Type B pancreatic cell (in vitro differentiated cells): Measurements from ENCODE around the gene DTWD1. TPM values are rescaled to one million over a fixed set of nuclear protein-coding genes. Genes with fewer than 3 reads are reported as not detected.
"Not testable (repeated sequence)": the region's sequence is repeated elsewhere in the genome, so short reads cannot be mapped to it uniquely, and the experiment has no call there.

Experiments
- DNase-seq: peaks from one replicate; pipeline ENCODE4 v3.0.0; 2021; ENCODE audit warnings: mixed read lengths; ENCODE audit not compliant: unreplicated experiment; ENCODE audit errors: extremely low spot score
- H3K27ac Mint-ChIP-seq: 2 replicates; pipeline ENCODE4 v1.8.0; 2021; ENCODE audit warnings: mild to moderate bottlenecking, mixed read lengths
- H3K27me3 Mint-ChIP-seq: 2 replicates; pipeline ENCODE4 v1.8.0; 2021; ENCODE audit warnings: mixed read lengths
- H3K36me3 Mint-ChIP-seq: 2 replicates; pipeline ENCODE4 v1.8.0; 2021; ENCODE audit warnings: mixed read lengths
- H3K4me1 Mint-ChIP-seq: one replicate; pipeline ENCODE4 v1.8.0; 2021; ENCODE audit warnings: mixed read lengths; ENCODE audit not compliant: unreplicated experiment
- H3K4me3 Mint-ChIP-seq: 2 replicates; pipeline ENCODE4 v1.8.0; 2021; ENCODE audit warnings: mild to moderate bottlenecking, mixed read lengths
- H3K9me3 Mint-ChIP-seq: 2 replicates; pipeline ENCODE4 v1.8.0; 2021; ENCODE audit warnings: mixed read lengths
- total RNA-seq: library from RNA; stranded (reverse); gene quantifications from 2 replicates; pipeline ENCODE4 v1.2.1, GENCODE V29; 2021; ENCODE audit warnings: low replicate concordance
- TF ChIP-seq, protein P1 (sequence below): fragments of 200-600 bp; sonication (generic); conservative IDR thresholded peaks from 2 replicates; pipeline ENCODE4 v1.5.0; 2021; ENCODE audit warnings: antibody characterized with exemption, mild to moderate bottlenecking

DTWD1 gene
- total RNA-seq, 1 donor from 2014 or later, result 33.2 TPM

GRCh38 chr15:49688135-49688790, 67.4 kb downstream of the DTWD1 start:
- H3K9me3 Mint-ChIP-seq, result peaks cover 6% of the 10 kb centered on the region
- H3K36me3 Mint-ChIP-seq, result no peaks in the 10 kb centered on the region
- no peaks in the 10 kb centered on the region for H3K27me3 Mint-ChIP-seq
- DNase-seq, result no peak
- no peak overlapping the region for H3K27ac Mint-ChIP-seq
- peaks cover 9% of the 10 kb centered on the region for H3K4me1 Mint-ChIP-seq
- TF ChIP-seq, protein P1, sequence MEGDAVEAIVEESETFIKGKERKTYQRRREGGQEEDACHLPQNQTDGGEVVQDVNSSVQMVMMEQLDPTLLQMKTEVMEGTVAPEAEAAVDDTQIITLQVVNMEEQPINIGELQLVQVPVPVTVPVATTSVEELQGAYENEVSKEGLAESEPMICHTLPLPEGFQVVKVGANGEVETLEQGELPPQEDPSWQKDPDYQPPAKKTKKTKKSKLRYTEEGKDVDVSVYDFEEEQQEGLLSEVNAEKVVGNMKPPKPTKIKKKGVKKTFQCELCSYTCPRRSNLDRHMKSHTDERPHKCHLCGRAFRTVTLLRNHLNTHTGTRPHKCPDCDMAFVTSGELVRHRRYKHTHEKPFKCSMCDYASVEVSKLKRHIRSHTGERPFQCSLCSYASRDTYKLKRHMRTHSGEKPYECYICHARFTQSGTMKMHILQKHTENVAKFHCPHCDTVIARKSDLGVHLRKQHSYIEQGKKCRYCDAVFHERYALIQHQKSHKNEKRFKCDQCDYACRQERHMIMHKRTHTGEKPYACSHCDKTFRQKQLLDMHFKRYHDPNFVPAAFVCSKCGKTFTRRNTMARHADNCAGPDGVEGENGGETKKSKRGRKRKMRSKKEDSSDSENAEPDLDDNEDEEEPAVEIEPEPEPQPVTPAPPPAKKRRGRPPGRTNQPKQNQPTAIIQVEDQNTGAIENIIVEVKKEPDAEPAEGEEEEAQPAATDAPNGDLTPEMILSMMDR, result no peak
- no peak overlapping the region for H3K4me3 Mint-ChIP-seq

GRCh38 chr15:49692514-49693090, 71.8 kb downstream of the DTWD1 start:
- Mint-ChIP-seq H3K36me3 (no peaks in the 10 kb centered on the region), H3K27ac (no peak overlapping the region), H3K4me3 (no peak overlapping the region), H3K27me3 (no peaks in the 10 kb centered on the region), H3K9me3 (no peaks in the 10 kb centered on the region), H3K4me1 (no peaks in the 10 kb centered on the region)
- no peak for DNase-seq
- TF ChIP-seq, protein P1, result no peak

DNA sequence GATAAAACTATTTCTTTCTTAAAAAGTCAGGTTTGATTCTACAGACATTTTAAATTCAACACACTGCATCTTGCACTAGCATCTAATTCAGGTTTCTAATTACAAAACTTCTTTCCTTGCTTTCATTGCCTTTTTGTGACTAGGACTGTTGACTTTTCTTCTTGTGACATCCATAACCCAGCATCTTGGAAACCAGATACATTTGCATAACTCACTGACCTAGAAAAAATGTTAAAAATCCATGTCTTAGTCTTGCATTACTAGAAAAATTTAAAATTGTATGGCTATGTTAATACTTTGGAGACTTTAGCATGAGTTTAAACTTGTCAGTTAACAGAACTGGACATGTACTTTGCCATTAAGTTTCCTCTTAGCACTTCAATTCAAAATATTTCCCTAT, 72.7 kb downstream of the DTWD1 start:
- Mint-ChIP-seq H3K9me3 (no peaks in the 10 kb centered on the region), H3K27me3 (no peaks in the 10 kb centered on the region), H3K27ac (no peak overlapping the region), H3K4me3 (no peak overlapping the region), H3K36me3 (no peaks in the 10 kb centered on the region), H3K4me1 (no peaks in the 10 kb centered on the region)
- TF ChIP-seq, protein P1, result no peak
- no peak for DNase-seq

DNA sequence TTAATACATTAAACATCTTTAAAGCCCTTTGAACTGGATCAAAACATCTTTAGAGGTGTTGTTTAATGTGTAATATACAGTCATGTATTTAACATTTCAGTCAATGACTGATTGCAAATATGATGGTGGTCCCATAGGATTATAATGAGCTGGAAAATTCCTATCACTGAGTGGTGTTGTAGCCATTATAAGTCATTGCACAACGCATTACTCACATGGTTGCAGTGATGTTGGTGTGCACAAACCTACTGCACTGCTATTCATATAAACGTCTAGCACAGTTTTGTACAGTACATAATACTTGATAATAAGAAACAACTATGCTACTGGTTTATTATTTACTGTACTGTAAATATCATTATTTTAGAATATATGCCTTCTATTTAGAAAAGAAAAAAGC, 75.6 kb downstream of the DTWD1 start:
- Mint-ChIP-seq H3K4me1 (no peaks in the 10 kb centered on the region), H3K27me3 (no peaks in the 10 kb centered on the region), H3K36me3 (no peaks in the 10 kb centered on the region), H3K9me3 (no peaks in the 10 kb centered on the region), H3K27ac (no peak overlapping the region), H3K4me3 (no peak overlapping the region)
- TF ChIP-seq, protein P1, result no peak
- no peak for DNase-seq

GRCh38 chr15:49697121-49697520, 76.3 kb downstream of the DTWD1 start:
- Mint-ChIP-seq H3K36me3 (no peaks in the 10 kb centered on the region), H3K4me1 (no peaks in the 10 kb centered on the region), H3K27me3 (no peaks in the 10 kb centered on the region), H3K9me3 (no peaks in the 10 kb centered on the region), H3K4me3 (no peak overlapping the region), H3K27ac (no peak overlapping the region)
- TF ChIP-seq, protein P1, result no peak
- DNase-seq, result no peak

- not testable (repeated sequence) for H3K36me3 Mint-ChIP-seq, H3K27ac Mint-ChIP-seq, H3K9me3 Mint-ChIP-seq, H3K4me1 Mint-ChIP-seq, H3K4me3 Mint-ChIP-seq, DNase-seq, H3K27me3 Mint-ChIP-seq
Measured at GRCh38 chr15:49702982-49703381, 82.1 kb downstream of the DTWD1 start.

Other genes with a start within 250 kb of the DTWD1 start
- 3.0 and 7.8 TPM in 2 replicates for gene FGF7, start 197.8 kb upstream of the DTWD1 start, total RNA-seq
- 6.1 and 7.3 TPM in 2 replicates for gene FAM227B, start 230 bp upstream of the DTWD1 start, total RNA-seq